GM23338 (cell line): ENCODE results near the gene COX7B2. TPM values are rescaled to one million over a fixed set of nuclear protein-coding genes. Genes with fewer than 3 reads are reported as not detected.

Experiments used
- ATAC-seq: fragments of 200-7000 bp; cut with Tn5 transposase; 3 replicates; pipeline ENCODE4 v1.9.1; 2020
- DNase-seq: peaks from one replicate; pipeline ENCODE4 v3.0.0-alpha.2; 2015; ENCODE audit warnings: low spot score
- H2AFZ ChIP-seq: fragments of 200-600 bp; sonication (generic); 2 replicates; pipeline ENCODE4 v1.8.0; 2016; ENCODE audit warnings: antibody characterized with exemption, mild to moderate bottlenecking, moderate library complexity
- H3F3A ChIP-seq: fragments of 200-600 bp; sonication (generic); replicated peaks from 2 replicates; pipeline ENCODE4 v1.8.0; 2017; ENCODE audit warnings: antibody characterized with exemption, mixed run types, low read depth
- H3K27ac ChIP-seq: fragments of 200-600 bp; sonication (generic); 2 replicates; pipeline ENCODE4 v1.6.1; 2016; ENCODE audit warnings: low read depth
- H3K27me3 ChIP-seq: fragments of 200-600 bp; sonication (generic); 2 replicates; pipeline ENCODE4 v1.8.0; 2016; ENCODE audit warnings: mild to moderate bottlenecking, mixed run types, moderate library complexity; ENCODE audit not compliant: insufficient read depth
- H3K36me3 ChIP-seq: fragments of 200-600 bp; sonication (generic); 2 replicates; pipeline ENCODE4 v1.8.0; 2016; ENCODE audit warnings: mild to moderate bottlenecking; ENCODE audit not compliant: insufficient read depth
- H3K4me1 ChIP-seq: fragments of 200-600 bp; sonication (generic); 2 replicates; pipeline ENCODE4 v1.8.0; 2016; ENCODE audit warnings: mild to moderate bottlenecking, moderate library complexity; ENCODE audit not compliant: insufficient read depth
- H3K4me2 ChIP-seq: fragments of 200-600 bp; sonication (generic); 2 replicates; pipeline ENCODE4 v1.7.1; 2017; ENCODE audit warnings: mixed run types
- H3K4me3 ChIP-seq: fragments of 200-600 bp; sonication (generic); 2 replicates; pipeline ENCODE4 v1.6.1; 2016; ENCODE audit warnings: mixed run types
- H3K79me2 ChIP-seq: fragments of 200-600 bp; sonication (generic); replicated peaks from 2 replicates; pipeline ENCODE4 v1.8.0; 2017; ENCODE audit warnings: mild to moderate bottlenecking; ENCODE audit not compliant: insufficient read depth
- H3K9me2 ChIP-seq: fragments of 200-600 bp; sonication (generic); 2 replicates; pipeline ENCODE4 v1.8.0; 2017; ENCODE audit not compliant: insufficient read depth
- H4K20me1 ChIP-seq: fragments of 200-600 bp; sonication (generic); replicated peaks from 2 replicates; pipeline ENCODE4 v1.8.0; 2017; ENCODE audit warnings: mild to moderate bottlenecking; ENCODE audit not compliant: insufficient read depth
- H3K27ac Mint-ChIP-seq: 2 replicates; pipeline ENCODE4 v1.8.0; 2020; ENCODE audit warnings: inconsistent platforms, mild to moderate bottlenecking, moderate library complexity, mixed read lengths
- H3K27me3 Mint-ChIP-seq: 3 replicates; pipeline ENCODE4 v1.8.0; 2022; ENCODE audit warnings: low read depth, mild to moderate bottlenecking, moderate library complexity, mixed read lengths, inconsistent platforms; ENCODE audit not compliant: insufficient read depth, poor library complexity
- H3K36me3 Mint-ChIP-seq: 3 replicates; pipeline ENCODE4 v1.8.0; 2021; ENCODE audit warnings: low read depth, mild to moderate bottlenecking, inconsistent platforms, moderate library complexity, mixed read lengths
- H3K4me1 Mint-ChIP-seq: 3 replicates; pipeline ENCODE4 v1.8.0; 2020; ENCODE audit warnings: mild to moderate bottlenecking, inconsistent platforms, mixed read lengths
- H3K4me3 Mint-ChIP-seq: 3 replicates; pipeline ENCODE4 v1.8.0; 2021; ENCODE audit warnings: moderate library complexity, mild to moderate bottlenecking, inconsistent platforms, mixed read lengths
- H3K9me3 Mint-ChIP-seq: 3 replicates; pipeline ENCODE4 v1.8.0; 2020; ENCODE audit warnings: moderate library complexity, mild to moderate bottlenecking, inconsistent platforms, mixed read lengths
- CREB1 ChIP-seq: fragments of 250-450 bp; sonication (Bioruptor Pico); IDR thresholded peaks from 2 replicates; pipeline ENCODE4 v1.5.0; 2020; ENCODE audit warnings: low read depth, mild to moderate bottlenecking, moderate library complexity
- ETS1 ChIP-seq: IDR thresholded peaks from 2 replicates; pipeline ENCODE4 v1.6.1; 2016; ENCODE audit warnings: antibody characterized with exemption
- EZH2 ChIP-seq: fragments of 200-600 bp; sonication (generic); IDR thresholded peaks from one replicate; pipeline ENCODE4 v1.8.0; 2017; ENCODE audit warnings: antibody characterized with exemption, mild to moderate bottlenecking, low read depth; ENCODE audit not compliant: unreplicated experiment
- EZH2phosphoT487 ChIP-seq: fragments of 200-600 bp; sonication (generic); IDR thresholded peaks from one replicate; pipeline ENCODE4 v1.8.1; 2018; ENCODE audit warnings: antibody characterized with exemption; ENCODE audit not compliant: unreplicated experiment
- JUNB ChIP-seq: IDR thresholded peaks from one replicate; pipeline ENCODE4 v1.6.1; 2016; ENCODE audit warnings: antibody characterized with exemption; ENCODE audit not compliant: unreplicated experiment
- POLR2AphosphoS5 ChIP-seq: IDR thresholded peaks from 2 replicates; pipeline ENCODE4 v1.6.1; 2016; ENCODE audit warnings: antibody characterized with exemption, low read depth
- REST ChIP-seq: IDR thresholded peaks from one replicate; pipeline ENCODE4 v1.6.1; 2018; ENCODE audit warnings: antibody characterized with exemption; ENCODE audit not compliant: unreplicated experiment
- STAT1 ChIP-seq: IDR thresholded peaks from one replicate; pipeline ENCODE4 v1.6.1; 2016; ENCODE audit warnings: antibody characterized with exemption; ENCODE audit not compliant: unreplicated experiment
- ZNF114 ChIP-seq: fragments of 250-450 bp; sonication (Bioruptor Pico); IDR thresholded peaks from 2 replicates; pipeline ENCODE4 v1.5.0; 2020; ENCODE audit warnings: mild to moderate bottlenecking, moderate library complexity
- ZNF331 ChIP-seq: fragments of 250-450 bp; sonication (Bioruptor Pico); IDR thresholded peaks from 2 replicates; pipeline ENCODE4 v1.5.0; 2020; ENCODE audit warnings: low read depth, mild to moderate bottlenecking, moderate library complexity
- polyA plus RNA-seq: library from polyadenylated mRNA; unstranded; fragments of >200 nt; fragmentation: Nextera tagmentation; extraction: Ambion mirVana; gene quantifications from 2 replicates; pipeline ENCODE4 v1.2.1, GENCODE V29; 2016
- total RNA-seq: library from RNA; depleted of rRNA; stranded (reverse); fragments of >200 nt; shearing (Covaris generic); gene quantifications from 2 replicates; pipeline ENCODE4 v1.2.3, GENCODE V29; 2014
- TF ChIP-seq, protein P1 (sequence below), 2 experiments: fragments of 200-600 bp in 1 of 2; sonication (generic) in 1 of 2; conservative IDR thresholded peaks; 2 replicates each; pipeline versions ENCODE4 v1.5.1 to v1.6.1; 2016 to 2017; ENCODE audit warnings: antibody characterized with exemption in 2 of 2, low read depth in 2 of 2, mild to moderate bottlenecking in 2 of 2, moderate library complexity in 1 of 2
- TF ChIP-seq, protein P2 (sequence below): fragments of 250-450 bp; sonication (Bioruptor Pico); IDR thresholded peaks from 2 replicates; pipeline ENCODE4 v1.5.0; 2020; ENCODE audit warnings: mild to moderate bottlenecking, moderate library complexity

Gene COX7B2
- total and polyA plus RNA-seq, 2 experiments from 2014 or later = not detected

GRCh38 chr4:46934726-46935125 lies 25.7 kb upstream of the COX7B2 start (continued):
- no peak for TF ChIP-seq STAT1
- no peak for TF ChIP-seq ZNF331 (CRISPR knock-in tag)
- TF ChIP-seq CREB1 (CRISPR knock-in tag) = no peak
- TF ChIP-seq ETS1 = no peak

- no peaks in the 10 kb centered on the region for H3K9me2 ChIP-seq
- no peaks in the 10 kb centered on the region for H3F3A ChIP-seq
- no peaks in the 10 kb centered on the region for H3K27me3 ChIP-seq
- Mint-ChIP-seq H3K4me1 (no peaks in the 10 kb centered on the region), H3K27me3 (no peaks in the 10 kb centered on the region), H3K4me3 (no peak overlapping the region), H3K27ac (no peak overlapping the region), H3K36me3 (no peaks in the 10 kb centered on the region), H3K9me3 (no peaks in the 10 kb centered on the region)
- H3K27ac ChIP-seq = no peak overlapping the region
- ATAC-seq (no peak), DNase-seq (no peak)
- no peaks in the 10 kb centered on the region for H3K36me3 ChIP-seq
- H3K4me2 ChIP-seq = no peak overlapping the region
- H2AFZ ChIP-seq = no peak overlapping the region
- no peaks in the 10 kb centered on the region for H3K4me1 ChIP-seq
- no peaks in the 10 kb centered on the region for H4K20me1 ChIP-seq
- H3K79me2 ChIP-seq = no peaks in the 10 kb centered on the region
- H3K4me3 ChIP-seq = no peak overlapping the region
- no peak for TF ChIP-seq ETS1
- TF ChIP-seq, protein P1, sequence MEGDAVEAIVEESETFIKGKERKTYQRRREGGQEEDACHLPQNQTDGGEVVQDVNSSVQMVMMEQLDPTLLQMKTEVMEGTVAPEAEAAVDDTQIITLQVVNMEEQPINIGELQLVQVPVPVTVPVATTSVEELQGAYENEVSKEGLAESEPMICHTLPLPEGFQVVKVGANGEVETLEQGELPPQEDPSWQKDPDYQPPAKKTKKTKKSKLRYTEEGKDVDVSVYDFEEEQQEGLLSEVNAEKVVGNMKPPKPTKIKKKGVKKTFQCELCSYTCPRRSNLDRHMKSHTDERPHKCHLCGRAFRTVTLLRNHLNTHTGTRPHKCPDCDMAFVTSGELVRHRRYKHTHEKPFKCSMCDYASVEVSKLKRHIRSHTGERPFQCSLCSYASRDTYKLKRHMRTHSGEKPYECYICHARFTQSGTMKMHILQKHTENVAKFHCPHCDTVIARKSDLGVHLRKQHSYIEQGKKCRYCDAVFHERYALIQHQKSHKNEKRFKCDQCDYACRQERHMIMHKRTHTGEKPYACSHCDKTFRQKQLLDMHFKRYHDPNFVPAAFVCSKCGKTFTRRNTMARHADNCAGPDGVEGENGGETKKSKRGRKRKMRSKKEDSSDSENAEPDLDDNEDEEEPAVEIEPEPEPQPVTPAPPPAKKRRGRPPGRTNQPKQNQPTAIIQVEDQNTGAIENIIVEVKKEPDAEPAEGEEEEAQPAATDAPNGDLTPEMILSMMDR (conservative IDR thresholded peaks at IDR 0.05; ENCODE audit: low read depth in 2 of 2) = no peak
- no peak for TF ChIP-seq REST
- no peak for TF ChIP-seq JUNB
- no peak for TF ChIP-seq ZNF331 (CRISPR knock-in tag)
- no peak for TF ChIP-seq EZH2phosphoT487
- TF ChIP-seq ZNF114 (CRISPR knock-in tag) = no peak
- no peak for TF ChIP-seq POLR2AphosphoS5
- TF ChIP-seq, protein P2, sequence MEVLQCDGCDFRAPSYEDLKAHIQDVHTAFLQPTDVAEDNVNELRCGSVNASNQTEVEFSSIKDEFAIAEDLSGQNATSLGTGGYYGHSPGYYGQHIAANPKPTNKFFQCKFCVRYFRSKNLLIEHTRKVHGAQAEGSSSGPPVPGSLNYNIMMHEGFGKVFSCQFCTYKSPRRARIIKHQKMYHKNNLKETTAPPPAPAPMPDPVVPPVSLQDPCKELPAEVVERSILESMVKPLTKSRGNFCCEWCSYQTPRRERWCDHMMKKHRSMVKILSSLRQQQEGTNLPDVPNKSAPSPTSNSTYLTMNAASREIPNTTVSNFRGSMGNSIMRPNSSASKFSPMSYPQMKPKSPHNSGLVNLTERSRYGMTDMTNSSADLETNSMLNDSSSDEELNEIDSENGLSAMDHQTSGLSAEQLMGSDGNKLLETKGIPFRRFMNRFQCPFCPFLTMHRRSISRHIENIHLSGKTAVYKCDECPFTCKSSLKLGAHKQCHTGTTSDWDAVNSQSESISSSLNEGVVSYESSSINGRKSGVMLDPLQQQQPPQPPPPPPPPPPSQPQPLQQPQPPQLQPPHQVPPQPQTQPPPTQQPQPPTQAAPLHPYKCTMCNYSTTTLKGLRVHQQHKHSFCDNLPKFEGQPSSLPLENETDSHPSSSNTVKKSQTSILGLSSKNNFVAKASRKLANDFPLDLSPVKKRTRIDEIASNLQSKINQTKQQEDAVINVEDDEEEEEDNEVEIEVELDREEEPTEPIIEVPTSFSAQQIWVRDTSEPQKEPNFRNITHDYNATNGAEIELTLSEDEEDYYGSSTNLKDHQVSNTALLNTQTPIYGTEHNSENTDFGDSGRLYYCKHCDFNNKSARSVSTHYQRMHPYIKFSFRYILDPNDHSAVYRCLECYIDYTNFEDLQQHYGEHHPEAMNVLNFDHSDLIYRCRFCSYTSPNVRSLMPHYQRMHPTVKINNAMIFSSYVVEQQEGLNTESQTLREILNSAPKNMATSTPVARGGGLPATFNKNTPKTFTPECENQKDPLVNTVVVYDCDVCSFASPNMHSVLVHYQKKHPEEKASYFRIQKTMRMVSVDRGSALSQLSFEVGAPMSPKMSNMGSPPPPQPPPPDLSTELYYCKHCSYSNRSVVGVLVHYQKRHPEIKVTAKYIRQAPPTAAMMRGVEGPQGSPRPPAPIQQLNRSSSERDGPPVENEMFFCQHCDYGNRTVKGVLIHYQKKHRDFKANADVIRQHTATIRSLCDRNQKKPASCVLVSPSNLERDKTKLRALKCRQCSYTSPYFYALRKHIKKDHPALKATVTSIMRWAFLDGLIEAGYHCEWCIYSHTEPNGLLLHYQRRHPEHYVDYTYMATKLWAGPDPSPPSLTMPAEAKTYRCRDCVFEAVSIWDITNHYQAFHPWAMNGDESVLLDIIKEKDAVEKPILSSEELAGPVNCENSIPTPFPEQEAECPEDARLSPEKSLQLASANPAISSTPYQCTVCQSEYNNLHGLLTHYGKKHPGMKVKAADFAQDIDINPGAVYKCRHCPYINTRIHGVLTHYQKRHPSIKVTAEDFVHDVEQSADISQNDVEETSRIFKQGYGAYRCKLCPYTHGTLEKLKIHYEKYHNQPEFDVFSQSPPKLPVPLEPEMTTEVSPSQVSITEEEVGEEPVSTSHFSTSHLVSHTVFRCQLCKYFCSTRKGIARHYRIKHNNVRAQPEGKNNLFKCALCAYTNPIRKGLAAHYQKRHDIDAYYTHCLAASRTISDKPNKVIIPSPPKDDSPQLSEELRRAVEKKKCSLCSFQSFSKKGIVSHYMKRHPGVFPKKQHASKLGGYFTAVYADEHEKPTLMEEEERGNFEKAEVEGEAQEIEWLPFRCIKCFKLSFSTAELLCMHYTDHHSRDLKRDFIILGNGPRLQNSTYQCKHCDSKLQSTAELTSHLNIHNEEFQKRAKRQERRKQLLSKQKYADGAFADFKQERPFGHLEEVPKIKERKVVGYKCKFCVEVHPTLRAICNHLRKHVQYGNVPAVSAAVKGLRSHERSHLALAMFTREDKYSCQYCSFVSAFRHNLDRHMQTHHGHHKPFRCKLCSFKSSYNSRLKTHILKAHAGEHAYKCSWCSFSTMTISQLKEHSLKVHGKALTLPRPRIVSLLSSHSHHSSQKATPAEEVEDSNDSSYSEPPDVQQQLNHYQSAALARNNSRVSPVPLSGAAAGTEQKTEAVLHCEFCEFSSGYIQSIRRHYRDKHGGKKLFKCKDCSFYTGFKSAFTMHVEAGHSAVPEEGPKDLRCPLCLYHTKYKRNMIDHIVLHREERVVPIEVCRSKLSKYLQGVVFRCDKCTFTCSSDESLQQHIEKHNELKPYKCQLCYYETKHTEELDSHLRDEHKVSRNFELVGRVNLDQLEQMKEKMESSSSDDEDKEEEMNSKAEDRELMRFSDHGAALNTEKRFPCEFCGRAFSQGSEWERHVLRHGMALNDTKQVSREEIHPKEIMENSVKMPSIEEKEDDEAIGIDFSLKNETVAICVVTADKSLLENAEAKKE (CRISPR knock-in tag) = no peak
- TF ChIP-seq EZH2 = no peak
These were observed 24.6 kb upstream of the COX7B2 start for GRCh38 chr4:46933686-46934085.
